Mucosa of descending colon (tissue), 3 donors: Measurements from ENCODE around the gene RSF1. TPM values are rescaled to one million over a fixed set of nuclear protein-coding genes. Genes with fewer than 3 reads are reported as not detected.

Experiments
- ATAC-seq: fragments of 200-7000 bp; cut with Tn5 transposase; one replicate; pipeline ENCODE4 v1.9.1; 2020; ENCODE audit warnings: mild to moderate bottlenecking, moderate library complexity
- DNase-seq, 3 donors: peaks; one replicate each; pipeline ENCODE4 v3.0.0-alpha.2; 2020
- H3K36me3 ChIP-seq: fragments of 200-600 bp; one replicate; pipeline ENCODE4 v1.8.0; 2021; ENCODE audit warnings: low read depth, mild to moderate bottlenecking
- H3K4me1 ChIP-seq: fragments of 200-600 bp; one replicate; pipeline ENCODE4 v1.8.0; 2021; ENCODE audit warnings: low read depth, mild to moderate bottlenecking
- H3K4me3 ChIP-seq: fragments of 200-600 bp; one replicate; pipeline ENCODE4 v1.8.0; 2021; ENCODE audit warnings: mild to moderate bottlenecking
- H3K9me3 ChIP-seq: fragments of 200-600 bp; one replicate; pipeline ENCODE4 v1.8.0; 2021; ENCODE audit warnings: mild to moderate bottlenecking
- intact Hi-C, 2 donors: fragments of 100-400 bp; cut with DNase I in 1 of 2; cut with micrococcal nuclease in 1 of 2; formaldehyde crosslinking; loops; one replicate each; pipeline versions ENCODE4 v1.11.0 to v1.11.1; 2022; cut with DNase I, micrococcal nuclease
- total RNA-seq, 3 donors: library from RNA; stranded (reverse); fragmentation: NEBNext Ultra II Directional in 2 of 3; extraction: Animal tissue kit (Norgen Biotek cat#: 25700) in 2 of 3; gene quantifications; one replicate each; pipeline versions ENCODE4 v1.2.1 to v1.2.4, GENCODE V29; 2021 to 2023
- TF ChIP-seq, protein P1 (sequence below): fragments of 200-600 bp; IDR thresholded peaks from one replicate; pipeline ENCODE4 v1.8.0; 2022; ENCODE audit warnings: antibody characterized with exemption, mild to moderate bottlenecking
- donor health status: DM: no; HTN: no; CAD: no; lungs with moderate emphysema.
- donor health status: DM: no; HTN: no; CAD: no.
- donor health status: DM: no; HTN: yes; CAD: no.

The RSF1 gene
- total RNA-seq, 3 donors from 2014 or later = 43.7 to 80.2 (median 44.4) TPM

DNA sequence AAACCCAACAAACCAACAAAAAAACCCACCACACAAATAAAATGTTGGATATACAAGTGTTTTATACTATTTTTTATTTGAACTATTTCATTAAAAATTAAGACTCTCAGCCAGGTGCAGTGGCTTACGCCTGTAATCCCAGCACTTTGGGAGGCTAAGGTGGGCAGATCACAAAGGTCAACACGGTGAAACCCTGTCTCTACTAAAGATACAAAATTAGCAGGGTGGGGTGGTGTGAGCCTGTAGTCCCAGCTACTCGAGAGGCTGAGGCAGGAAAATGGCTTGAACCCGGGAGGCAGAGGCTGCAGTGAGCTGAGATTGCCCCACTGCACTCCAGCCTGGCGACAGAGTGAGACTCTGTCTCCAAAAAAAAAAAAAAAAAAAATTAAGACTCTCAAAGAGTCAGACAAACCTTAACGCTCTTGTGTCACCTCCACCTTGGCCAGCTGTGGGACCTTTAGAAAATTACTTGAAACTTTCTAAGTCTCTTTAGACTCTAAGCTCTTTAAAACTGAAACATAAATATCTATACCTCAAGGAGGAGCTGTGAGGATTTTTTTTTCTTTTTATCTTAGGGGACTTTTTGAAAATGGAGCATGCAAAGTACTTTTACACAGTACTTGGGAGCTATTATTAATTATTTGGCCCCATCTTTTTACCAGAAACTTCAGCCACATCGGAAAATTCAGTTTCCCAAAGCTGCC, 114.5 kb downstream of the RSF1 start:
- intact Hi-C loops = no loop called here
- no peak for DNase-seq
- TF ChIP-seq, protein P1, sequence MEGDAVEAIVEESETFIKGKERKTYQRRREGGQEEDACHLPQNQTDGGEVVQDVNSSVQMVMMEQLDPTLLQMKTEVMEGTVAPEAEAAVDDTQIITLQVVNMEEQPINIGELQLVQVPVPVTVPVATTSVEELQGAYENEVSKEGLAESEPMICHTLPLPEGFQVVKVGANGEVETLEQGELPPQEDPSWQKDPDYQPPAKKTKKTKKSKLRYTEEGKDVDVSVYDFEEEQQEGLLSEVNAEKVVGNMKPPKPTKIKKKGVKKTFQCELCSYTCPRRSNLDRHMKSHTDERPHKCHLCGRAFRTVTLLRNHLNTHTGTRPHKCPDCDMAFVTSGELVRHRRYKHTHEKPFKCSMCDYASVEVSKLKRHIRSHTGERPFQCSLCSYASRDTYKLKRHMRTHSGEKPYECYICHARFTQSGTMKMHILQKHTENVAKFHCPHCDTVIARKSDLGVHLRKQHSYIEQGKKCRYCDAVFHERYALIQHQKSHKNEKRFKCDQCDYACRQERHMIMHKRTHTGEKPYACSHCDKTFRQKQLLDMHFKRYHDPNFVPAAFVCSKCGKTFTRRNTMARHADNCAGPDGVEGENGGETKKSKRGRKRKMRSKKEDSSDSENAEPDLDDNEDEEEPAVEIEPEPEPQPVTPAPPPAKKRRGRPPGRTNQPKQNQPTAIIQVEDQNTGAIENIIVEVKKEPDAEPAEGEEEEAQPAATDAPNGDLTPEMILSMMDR = no peak
- no peak for ATAC-seq
- H3K9me3 ChIP-seq = no peaks in the 10 kb centered on the region
- no peaks in the 10 kb centered on the region for H3K36me3 ChIP-seq
- H3K4me3 ChIP-seq = no peak overlapping the region
- no peaks in the 10 kb centered on the region for H3K4me1 ChIP-seq

DNA sequence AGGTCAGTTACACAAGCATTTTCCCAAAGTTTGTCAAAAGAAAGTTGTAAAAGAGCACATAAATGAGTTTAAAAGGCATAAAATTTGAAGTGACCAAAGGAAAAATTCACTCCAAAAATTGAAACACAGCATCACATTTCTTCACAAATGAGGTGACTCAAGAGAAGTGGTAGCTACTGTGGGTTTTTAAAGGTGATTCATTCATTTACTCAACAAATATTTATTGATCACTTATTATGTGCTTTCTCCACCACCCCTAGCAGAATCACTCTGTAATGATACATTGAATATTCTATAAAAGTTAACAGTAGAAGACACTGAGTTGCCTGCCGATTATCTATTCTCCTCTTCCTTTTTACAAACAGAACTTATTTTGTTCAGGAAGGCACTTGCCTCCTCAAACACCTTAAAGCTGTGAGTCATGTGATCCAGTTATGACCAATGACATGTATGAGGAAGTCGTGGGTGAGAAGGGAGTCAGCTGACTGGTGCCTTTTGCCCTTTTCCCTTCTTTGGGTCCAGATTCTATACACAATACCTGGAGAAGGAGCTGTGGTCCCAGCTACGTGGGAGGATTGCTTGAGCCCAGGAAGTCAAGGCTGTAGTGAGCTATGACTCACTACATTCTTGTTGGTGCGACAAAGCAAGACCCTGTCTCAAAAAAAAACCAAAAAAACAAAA, 115.2 kb downstream of the RSF1 start:
- intact Hi-C loops = no loop called here
- Histone ChIP-seq H3K9me3 (no peaks in the 10 kb centered on the region), H3K4me3 (no peak overlapping the region), H3K4me1 (no peaks in the 10 kb centered on the region), H3K36me3 (no peaks in the 10 kb centered on the region)
- DNase-seq (no peak), ATAC-seq (peak; percentile 26)
- TF ChIP-seq, protein P1 = no peak

DNA sequence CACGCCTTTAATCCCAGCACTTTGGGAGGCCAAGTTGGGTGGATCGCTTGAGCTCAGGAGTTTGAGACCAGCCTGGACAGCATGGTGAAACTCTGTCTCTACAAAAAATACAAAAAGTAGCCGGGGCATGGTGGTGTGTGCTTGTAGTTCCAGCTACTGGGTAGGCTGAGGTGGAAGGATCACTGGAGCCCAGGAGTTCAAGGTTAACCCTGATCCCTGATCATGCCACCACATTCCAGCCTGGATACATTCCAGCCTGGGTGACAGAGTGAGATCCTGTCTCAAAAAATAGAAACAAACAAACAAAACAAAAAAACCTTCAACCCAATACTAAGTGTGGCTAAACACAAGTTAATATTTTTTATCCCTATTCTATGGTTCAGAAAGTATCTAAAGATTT, 116.5 kb downstream of the RSF1 start:
- H3K36me3 ChIP-seq = no peaks in the 10 kb centered on the region
- H3K9me3 ChIP-seq = no peaks in the 10 kb centered on the region
- no peaks in the 10 kb centered on the region for H3K4me1 ChIP-seq
- no peak overlapping the region for H3K4me3 ChIP-seq
- intact Hi-C loops = no loop called here
- TF ChIP-seq, protein P1 = no peak
- ATAC-seq = no peak
- DNase-seq = no peak

DNA sequence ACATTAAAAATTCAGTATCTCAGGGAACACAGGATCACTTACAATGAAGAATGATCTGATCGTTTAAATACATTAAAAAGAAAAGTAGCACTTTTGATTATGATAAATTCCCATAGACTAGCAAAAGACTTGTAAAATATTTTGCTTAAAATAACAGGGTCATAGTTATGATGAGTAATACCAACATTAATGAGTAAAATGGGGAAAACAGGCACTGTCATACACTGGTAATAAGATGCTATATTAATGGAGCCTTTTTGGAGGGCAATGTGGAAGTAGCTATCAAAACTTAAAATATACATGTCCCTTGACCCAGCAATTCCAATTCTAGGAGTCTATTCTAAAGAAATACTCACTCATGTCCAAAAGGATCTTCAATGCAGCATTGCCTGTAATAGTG, 121.1 kb downstream of the RSF1 start:
- no peaks in the 10 kb centered on the region for H3K36me3 ChIP-seq
- no peak for DNase-seq
- TF ChIP-seq, protein P1 = no peak
- no peak overlapping the region for H3K4me3 ChIP-seq
- no peak for ATAC-seq
- intact Hi-C loops = no loop called here
- no peaks in the 10 kb centered on the region for H3K4me1 ChIP-seq
- H3K9me3 ChIP-seq = no peaks in the 10 kb centered on the region

DNA sequence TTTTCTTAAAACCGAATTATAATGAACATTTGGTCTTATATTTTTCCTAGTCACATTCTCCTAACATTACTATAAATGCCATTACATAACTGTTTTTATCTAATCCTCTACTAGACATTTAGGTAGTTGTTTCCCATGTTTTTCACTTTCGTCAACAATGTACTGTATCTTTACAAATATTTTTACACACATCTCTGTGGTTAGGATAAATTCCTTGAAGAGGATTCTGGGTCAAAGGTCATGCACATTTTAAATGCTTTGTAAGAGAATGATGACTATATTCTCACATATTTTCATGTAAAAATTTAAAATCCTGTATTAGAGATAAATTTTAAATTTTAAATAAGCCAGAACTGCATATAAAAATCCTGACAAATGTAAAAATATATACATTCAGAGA, 121.6 kb downstream of the RSF1 start:
- Histone ChIP-seq H3K9me3 (no peaks in the 10 kb centered on the region), H3K4me3 (no peak overlapping the region), H3K4me1 (no peaks in the 10 kb centered on the region), H3K36me3 (no peaks in the 10 kb centered on the region)
- ATAC-seq (no peak), DNase-seq (no peak)
- TF ChIP-seq, protein P1 = no peak
- intact Hi-C loops = no loop called here
